Measurements from ENCODE around the gene ASPG. TPM values are rescaled to one million over a fixed set of nuclear protein-coding genes. Genes with fewer than 3 reads are reported as not detected.

The ASPG gene
- total RNA-seq, 3 donors from 2014 or later = 0.19 TPM; not detected in 2

GRCh38 chr14:104164041-104164440 is 78.5 kb downstream of the ASPG start:
- no peaks in the 10 kb centered on the region for H3K9me3 Mint-ChIP-seq
- H3K36me3 Mint-ChIP-seq (ENCODE audit: insufficient read depth) = no peaks in the 10 kb centered on the region
- no peaks in the 10 kb centered on the region for H3K4me1 Mint-ChIP-seq (ENCODE audit: low read depth)
- H3K27me3 Mint-ChIP-seq (ENCODE audit: low read depth) = no peaks in the 10 kb centered on the region
- no peak overlapping the region for H3K4me3 Mint-ChIP-seq
- DNase-seq (no peak), ATAC-seq (no peak)

DNA sequence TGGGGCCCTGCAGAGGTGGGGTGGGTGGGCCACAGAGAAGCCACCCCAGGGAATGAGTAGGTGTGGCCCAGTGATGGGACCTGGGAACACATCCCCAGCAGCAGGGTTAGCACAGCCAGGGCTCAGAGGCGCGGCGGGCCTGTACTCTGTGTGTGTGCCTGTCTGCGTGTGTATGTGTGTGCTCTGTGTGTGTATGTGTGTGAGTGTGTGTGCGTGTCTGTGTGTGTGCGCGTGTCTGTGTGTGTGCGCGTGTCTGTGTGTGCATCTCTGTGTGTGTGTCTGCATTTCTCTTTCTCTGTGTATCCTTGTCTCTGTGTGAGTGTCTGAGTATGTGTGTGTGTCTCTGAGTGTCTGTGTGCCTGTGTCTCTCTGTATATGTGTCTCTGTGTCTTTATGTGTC is 79.0 kb downstream of the ASPG start:
- no peaks in the 10 kb centered on the region for H3K4me1 Mint-ChIP-seq (ENCODE audit: low read depth)
- H3K27me3 Mint-ChIP-seq (ENCODE audit: low read depth) = no peaks in the 10 kb centered on the region
- no peak overlapping the region for H3K4me3 Mint-ChIP-seq
- no peaks in the 10 kb centered on the region for H3K36me3 Mint-ChIP-seq (ENCODE audit: insufficient read depth)
- no peaks in the 10 kb centered on the region for H3K9me3 Mint-ChIP-seq
- DNase-seq (no peak), ATAC-seq (no peak)

Other genes starting within 250 kb of the ASPG start
- gene PPP1R13B, start 238.1 kb upstream of the ASPG start, total RNA-seq = 10 to 100 TPM in 1 of 3 donors, 1 to 10 TPM in 2; 6.8 to 11.8 (median 9.7) TPM
- 1 to 10 TPM in 1 of 3 donors, under 1 TPM in 2; 0.30 to 1.1 (median 0.90) TPM for gene TDRD9, start 157.2 kb upstream of the ASPG start, total RNA-seq
- not detected for gene RD3L, start 143.2 kb upstream of the ASPG start, total RNA-seq
- gene KIF26A, start 52.9 kb downstream of the ASPG start, total RNA-seq = under 1 TPM; 0.24 to 0.86 (median 0.40) TPM

Measured in activated T-cell treated with anti-CD3 and anti-CD28 coated beads, Interleukin-2, amount 50 U/mL, for 4 hours (primary cell).